ENCODE results near the gene ZSCAN32. TPM values are rescaled to one million over a fixed set of nuclear protein-coding genes. Genes with fewer than 3 reads are reported as not detected.

The ZSCAN32 gene
- polyA plus RNA-seq (ENCODE audit: insufficient read length in 4 of 4) = 10 to 100 TPM; 15.2 to 19.0 (median 17.6) TPM

- peak; percentile 97 to 99 (median 98) for DNase-seq (ENCODE audit: low read depth in 4 of 4, low spot score in 3 of 4)
Observed at GRCh38 chr16:3400779-3401688, at the start of gene ZSCAN32, which contains the start of gene ZNF174. ZSCAN32 (minus strand) TSS chr16:3401004; CDS start chr16:3397557, 3,447 bp downstream. ZNF174 (plus strand) TSS chr16:3401215; CDS start chr16:3402005, 790 bp downstream.

GRCh38 chr16:3444032-3444388 lies 43.2 kb upstream of the ZSCAN32 start:
- no peak for DNase-seq (ENCODE audit: low read depth in 4 of 4, low spot score in 3 of 4)

GRCh38 chr16:3443108-3444031 lies 42.6 kb upstream of the ZSCAN32 start, which contains the start of the genes NAA60 and ZNF597:
NAA60 (plus strand) TSS chr16:3443680; CDS start chr16:3476228, 32,548 bp downstream.
ZNF597 (minus strand) TSS chr16:3443504; CDS start chr16:3443153, 351 bp downstream.
- DNase-seq (ENCODE audit: low read depth in 4 of 4, low spot score in 3 of 4) = peak in 2 of 4 donors; percentile 76 to 86

GRCh38 chr16:3439637-3440036 lies 38.8 kb upstream of the ZSCAN32 start:
- no peak for DNase-seq (ENCODE audit: low read depth in 4 of 4, low spot score in 3 of 4)

GRCh38 chr16:3434373-3434772 lies 33.6 kb upstream of the ZSCAN32 start:
- DNase-seq (ENCODE audit: low read depth in 4 of 4, low spot score in 3 of 4) = no peak

- no peak for DNase-seq (ENCODE audit: low read depth in 4 of 4, low spot score in 3 of 4)
Observed at GRCh38 chr16:3431779-3432219, 31.0 kb upstream of the ZSCAN32 start.

GRCh38 chr16:3413730-3414379 lies 13.1 kb upstream of the ZSCAN32 start:
- DNase-seq (ENCODE audit: low read depth in 4 of 4, low spot score in 3 of 4) = no peak

GRCh38 chr16:3408561-3409197 lies 7.9 kb upstream of the ZSCAN32 start:
- DNase-seq (ENCODE audit: low read depth in 4 of 4, low spot score in 3 of 4) = no peak

GRCh38 chr16:3401719-3402397 lies 1.1 kb upstream of the ZSCAN32 start:
- peak in 2 of 4 donors; percentile 5 for DNase-seq (ENCODE audit: low read depth in 4 of 4, low spot score in 3 of 4)

- DNase-seq (ENCODE audit: low read depth in 4 of 4, low spot score in 3 of 4) = peak in 2 of 4 donors; percentile 7 to 8
Observed at GRCh38 chr16:3400446-3400778, 392 bp downstream of the ZSCAN32 start.

- DNase-seq (ENCODE audit: low read depth in 4 of 4, low spot score in 3 of 4) = no peak
Observed at GRCh38 chr16:3389663-3390338, 11.0 kb downstream of the ZSCAN32 start.

- DNase-seq (ENCODE audit: low read depth in 4 of 4, low spot score in 3 of 4) = no peak
Observed at GRCh38 chr16:3388325-3388724, 12.5 kb downstream of the ZSCAN32 start.

- DNase-seq (ENCODE audit: low read depth in 4 of 4, low spot score in 3 of 4) = no peak
Observed at GRCh38 chr16:3383045-3383448, 17.8 kb downstream of the ZSCAN32 start.

GRCh38 chr16:3377917-3378316 lies 22.9 kb downstream of the ZSCAN32 start:
- DNase-seq (ENCODE audit: low read depth in 4 of 4, low spot score in 3 of 4) = no peak

GRCh38 chr16:3375680-3376079 lies 25.1 kb downstream of the ZSCAN32 start:
- DNase-seq (ENCODE audit: low read depth in 4 of 4, low spot score in 3 of 4) = no peak

GRCh38 chr16:3369073-3369472 lies 31.7 kb downstream of the ZSCAN32 start:
- DNase-seq (ENCODE audit: low read depth in 4 of 4, low spot score in 3 of 4) = no peak

- DNase-seq (ENCODE audit: low read depth in 4 of 4, low spot score in 3 of 4) = peak; percentile 48 to 79 (median 61)
Observed at GRCh38 chr16:3364774-3365427, 35.9 kb downstream of the ZSCAN32 start.

- DNase-seq (ENCODE audit: low read depth in 4 of 4, low spot score in 3 of 4) = no peak
Observed at GRCh38 chr16:3363793-3364192, 37.0 kb downstream of the ZSCAN32 start.
